AG04450 (cell line): ENCODE data around the gene HECTD4. TPM values are rescaled to one million over a fixed set of nuclear protein-coding genes. Genes with fewer than 3 reads are reported as not detected.

Experiments
- CTCF ChIA-PET: fragments of 300-600, 350-600 bp; formaldehyde crosslinking; extraction: SDS; loops from one replicate; lab custom pipeline; 2022; ENCODE audit warnings: antibody characterized with exemption, inconsistent platforms; lab: Charles Lee
- POLR2A ChIA-PET: fragments of 350-600 bp; formaldehyde crosslinking; extraction: SDS; loops from one replicate; lab custom pipeline; 2021; ENCODE audit warnings: antibody characterized with exemption, inconsistent platforms; lab: Yijun Ruan, JAX
- DNase-seq: peaks from one replicate; pipeline ENCODE4 v3.0.0-alpha.2; 2011; ENCODE audit warnings: low read depth, low spot score
- H3K27ac ChIP-seq: one replicate; pipeline ENCODE4 v1.5.1; 2012; ENCODE audit warnings: low read depth, low read length, control low read depth
- H3K27me3 ChIP-seq: one replicate; pipeline ENCODE4 v1.6.0; 2012; ENCODE audit warnings: low read length; ENCODE audit not compliant: control insufficient read depth, insufficient read depth
- H3K4me3 ChIP-seq: 2 replicates; pipeline ENCODE4 v1.5.1; 2011; ENCODE audit warnings: mild to moderate bottlenecking, low read depth, low read length, control low read depth
- H3K9me3 ChIP-seq: 2 replicates; pipeline ENCODE4 v1.5.1; 2012; ENCODE audit warnings: low read length; ENCODE audit not compliant: control insufficient read depth, insufficient read depth
- CTCF ChIP-seq: IDR thresholded peaks from 2 replicates; pipeline ENCODE4 v1.5.1; 2011; ENCODE audit warnings: low read depth, low read length, control low read depth, inconsistent platforms
- polyA plus RNA-seq: library from polyadenylated mRNA; depleted of rRNA; stranded (reverse); fragments of >200 nt; gene quantifications from 2 replicates; pipeline ENCODE4 v1.2.3, GENCODE V29; 2011

Gene HECTD4
- polyA plus RNA-seq, 1 experiment = 8.6 TPM

- DNase-seq = no peak
- CTCF ChIA-PET = interaction anchor here (1.4 kb wide), 1 partner anchor 103 kb away, joined by 8 read pairs; no protein-coding TSS in a partner anchor
- H3K27ac ChIP-seq = no peak overlapping the region
- POLR2A ChIA-PET = no interaction called here
- peaks cover 4% of the 10 kb centered on the region; the same call in 1 of the 2 replicates for H3K9me3 ChIP-seq
- no peaks in the 10 kb centered on the region for H3K27me3 ChIP-seq
- H3K4me3 ChIP-seq = no peak overlapping the region
- TF ChIP-seq CTCF = no peak
Measured at GRCh38 chr12:112283546-112283945, 98.7 kb downstream of the HECTD4 start.

- Histone ChIP-seq H3K9me3 (no peaks in the 10 kb centered on the region), H3K4me3 (no peak overlapping the region), H3K27me3 (no peaks in the 10 kb centered on the region), H3K27ac (no peak overlapping the region)
- DNase-seq = no peak
- ChIA-PET CTCF (interaction anchor here (1.4 kb wide), 1 partner anchor 104 kb away, joined by 8 read pairs; no protein-coding TSS in a partner anchor), POLR2A (no interaction called here)
- no peak for TF ChIP-seq CTCF
Measured at GRCh38 chr12:112282920-112283319, 99.3 kb downstream of the HECTD4 start.

GRCh38 chr12:112275836-112276235 lies 106.4 kb downstream of the HECTD4 start:
- POLR2A ChIA-PET = no interaction called here
- TF ChIP-seq CTCF = no peak
- Histone ChIP-seq H3K4me3 (no peak overlapping the region), H3K27me3 (no peaks in the 10 kb centered on the region), H3K9me3 (no peaks in the 10 kb centered on the region), H3K27ac (no peak overlapping the region)
- CTCF ChIA-PET = interaction anchor here (1.6 kb wide), 1 partner anchor 77 kb away, joined by 4 read pairs; no protein-coding TSS in a partner anchor
- DNase-seq = no peak

- no peak for TF ChIP-seq CTCF
- POLR2A ChIA-PET = no interaction called here
- DNase-seq = no peak
- Histone ChIP-seq H3K27me3 (no peaks in the 10 kb centered on the region), H3K4me3 (no peak overlapping the region), H3K27ac (no peak overlapping the region), H3K9me3 (no peaks in the 10 kb centered on the region)
- CTCF ChIA-PET = interaction anchor here (0.6 to 1.8 kb wide), 3 partner anchors 75 to 112 kb away, joined by 3 to 4 read pairs (median 4); no protein-coding TSS in a partner anchor
Measured at GRCh38 chr12:112275207-112275606, 107.0 kb downstream of the HECTD4 start.

GRCh38 chr12:112270673-112271072 lies 111.6 kb downstream of the HECTD4 start:
- Histone ChIP-seq H3K27ac (no peak overlapping the region), H3K9me3 (no peaks in the 10 kb centered on the region), H3K27me3 (no peaks in the 10 kb centered on the region), H3K4me3 (no peak overlapping the region)
- CTCF ChIA-PET = interaction anchor here (1.4 kb wide), 1 partner anchor 72 kb away, joined by 4 read pairs; no protein-coding TSS in a partner anchor
- no peak for DNase-seq
- POLR2A ChIA-PET = interaction anchor here (0.6 kb wide), 1 partner anchor 154 kb away, joined by 3 read pairs; no protein-coding TSS in a partner anchor
- TF ChIP-seq CTCF = no peak
